GM21786 (cell line): ENCODE data around the gene BTN2A1.
"Not testable (repeated sequence)": the region's sequence is repeated elsewhere in the genome, so short reads cannot be mapped to it uniquely, and the experiment has no call there.

Source experiments
- ATAC-seq: cut with Tn5 transposase; IDR thresholded peaks from one replicate; pipeline ENCODE4 v1.9.1; 2021; ENCODE audit not compliant: unreplicated experiment

The BTN2A1 gene

GRCh38 chr6:26489996-26490964, 32.5 kb downstream of the BTN2A1 start:
- ATAC-seq: no peak

GRCh38 chr6:26491604-26492003, 33.8 kb downstream of the BTN2A1 start:
- ATAC-seq: no peak

GRCh38 chr6:26493258-26493657, 35.5 kb downstream of the BTN2A1 start:
- ATAC-seq: peak; percentile 64

- no peak for ATAC-seq
These were observed 36.4 kb downstream of the BTN2A1 start for GRCh38 chr6:26494117-26494516.

- no peak for ATAC-seq
These were observed 37.5 kb downstream of the BTN2A1 start for GRCh38 chr6:26495281-26495680.

- no peak for ATAC-seq
These were observed 39.9 kb downstream of the BTN2A1 start for GRCh38 chr6:26497610-26498009.

GRCh38 chr6:26500102-26500501, 42.3 kb downstream of the BTN2A1 start, which contains the start of gene BTN1A1:
TSS of gene BTN1A1 (plus strand) at chr6:26500303. CDS start at chr6:26501287, 984 bp downstream.
- ATAC-seq: no peak

- no peak for ATAC-seq
These were observed 43.8 kb downstream of the BTN2A1 start for GRCh38 chr6:26501482-26501986.

GRCh38 chr6:26502165-26502564, 44.4 kb downstream of the BTN2A1 start:
- ATAC-seq: no peak

GRCh38 chr6:26502626-26503025, 44.9 kb downstream of the BTN2A1 start:
- ATAC-seq: no peak

- no peak for ATAC-seq
These were observed 49.9 kb downstream of the BTN2A1 start for GRCh38 chr6:26507658-26508057.

- not testable (repeated sequence) for ATAC-seq
These were observed 53.3 kb downstream of the BTN2A1 start for GRCh38 chr6:26511033-26511432.

GRCh38 chr6:26514984-26515383, 57.2 kb downstream of the BTN2A1 start:
- ATAC-seq: no peak

- no peak for ATAC-seq
These were observed 59.0 kb downstream of the BTN2A1 start for GRCh38 chr6:26516481-26517427.
